Endothelial cell of umbilical vein (primary cell): ENCODE data around the gene TUBB4A.

ENCODE experiments used
- CTCF ChIP-seq, 2 donors: IDR thresholded peaks; 1 replicate in 1 of 2; 2 replicates in 1 of 2; pipeline ENCODE4 v1.5.1; 2011; ENCODE audit warnings: low read length in 2 of 2, mild to moderate bottlenecking in 2 of 2, moderate library complexity in 2 of 2, control low read depth in 1 of 2, inconsistent platforms in 1 of 2, low read depth in 1 of 2; ENCODE audit not compliant: insufficient read depth in 1 of 2; ENCODE audit errors: extremely low read depth in 1 of 2
- EZH2 ChIP-seq: IDR thresholded peaks from 2 replicates; pipeline ENCODE4 v1.6.1; 2012; ENCODE audit warnings: borderline replicate concordance, low read depth, mild to moderate bottlenecking, moderate library complexity, low read length, inconsistent platforms; ENCODE audit not compliant: severe bottlenecking
- JUN ChIP-seq: IDR thresholded peaks from 2 replicates; pipeline ENCODE4 v1.6.1; 2011; ENCODE audit warnings: borderline replicate concordance, low read depth; ENCODE audit not compliant: insufficient read length, insufficient read depth
- POLR2A ChIP-seq: IDR thresholded peaks from 2 replicates; pipeline ENCODE4 v1.6.1; 2012; ENCODE audit warnings: low read depth, mild to moderate bottlenecking, control low read depth, low read length
- POLR2AphosphoS5 ChIP-seq: IDR thresholded peaks from 2 replicates; pipeline ENCODE4 v1.6.1; 2012; ENCODE audit warnings: low read depth, mild to moderate bottlenecking, control low read depth, low read length, moderate library complexity; ENCODE audit not compliant: insufficient read depth

GRCh38 chr19:6543866-6544347, 41.8 kb upstream of the TUBB4A start:
- TF ChIP-seq CTCF (IDR thresholded peaks at IDR 0.05; ENCODE audit: extremely low read depth in 1 of 2, insufficient read depth in 1 of 2, low read depth in 1 of 2, low read length in 2 of 2) (no peak), POLR2A (no peak), EZH2 (no peak), JUN (no peak), POLR2AphosphoS5 (no peak)
